ENCODE results near the gene ARSI.

The ARSI gene

GRCh38 chr5:150309101-150309885 is 6.6 kb upstream of the ARSI start:
- TF ChIP-seq, protein P1, sequence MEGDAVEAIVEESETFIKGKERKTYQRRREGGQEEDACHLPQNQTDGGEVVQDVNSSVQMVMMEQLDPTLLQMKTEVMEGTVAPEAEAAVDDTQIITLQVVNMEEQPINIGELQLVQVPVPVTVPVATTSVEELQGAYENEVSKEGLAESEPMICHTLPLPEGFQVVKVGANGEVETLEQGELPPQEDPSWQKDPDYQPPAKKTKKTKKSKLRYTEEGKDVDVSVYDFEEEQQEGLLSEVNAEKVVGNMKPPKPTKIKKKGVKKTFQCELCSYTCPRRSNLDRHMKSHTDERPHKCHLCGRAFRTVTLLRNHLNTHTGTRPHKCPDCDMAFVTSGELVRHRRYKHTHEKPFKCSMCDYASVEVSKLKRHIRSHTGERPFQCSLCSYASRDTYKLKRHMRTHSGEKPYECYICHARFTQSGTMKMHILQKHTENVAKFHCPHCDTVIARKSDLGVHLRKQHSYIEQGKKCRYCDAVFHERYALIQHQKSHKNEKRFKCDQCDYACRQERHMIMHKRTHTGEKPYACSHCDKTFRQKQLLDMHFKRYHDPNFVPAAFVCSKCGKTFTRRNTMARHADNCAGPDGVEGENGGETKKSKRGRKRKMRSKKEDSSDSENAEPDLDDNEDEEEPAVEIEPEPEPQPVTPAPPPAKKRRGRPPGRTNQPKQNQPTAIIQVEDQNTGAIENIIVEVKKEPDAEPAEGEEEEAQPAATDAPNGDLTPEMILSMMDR (IDR thresholded peaks at IDR 0.05) = no peak
- TF ChIP-seq ZFX (IDR thresholded peaks at IDR 0.05; ENCODE audit: borderline replicate concordance) = no peak
- H3K27ac ChIP-seq = no peak overlapping the region

- no peak for TF ChIP-seq ZFX (IDR thresholded peaks at IDR 0.05; ENCODE audit: borderline replicate concordance)
- TF ChIP-seq, protein P1 (IDR thresholded peaks at IDR 0.05) = no peak
- no peak overlapping the region for H3K27ac ChIP-seq
Observed at GRCh38 chr5:150307617-150308426, 5.1 kb upstream of the ARSI start.

- no peak for TF ChIP-seq ZFX (IDR thresholded peaks at IDR 0.05; ENCODE audit: borderline replicate concordance)
- TF ChIP-seq, protein P1 (IDR thresholded peaks at IDR 0.05) = no peak
- H3K27ac ChIP-seq = no peak overlapping the region
Observed at GRCh38 chr5:150306775-150307174, 4.1 kb upstream of the ARSI start.

GRCh38 chr5:150305557-150305956 is 2.9 kb upstream of the ARSI start:
- TF ChIP-seq ZFX (IDR thresholded peaks at IDR 0.05; ENCODE audit: borderline replicate concordance) = no peak
- TF ChIP-seq, protein P1 (IDR thresholded peaks at IDR 0.05) = no peak
- no peak overlapping the region for H3K27ac ChIP-seq

GRCh38 chr5:150305095-150305494 is 2.4 kb upstream of the ARSI start:
- TF ChIP-seq, protein P1 (IDR thresholded peaks at IDR 0.05) = no peak
- no peak for TF ChIP-seq ZFX (IDR thresholded peaks at IDR 0.05; ENCODE audit: borderline replicate concordance)
- no peak overlapping the region for H3K27ac ChIP-seq

DNA sequence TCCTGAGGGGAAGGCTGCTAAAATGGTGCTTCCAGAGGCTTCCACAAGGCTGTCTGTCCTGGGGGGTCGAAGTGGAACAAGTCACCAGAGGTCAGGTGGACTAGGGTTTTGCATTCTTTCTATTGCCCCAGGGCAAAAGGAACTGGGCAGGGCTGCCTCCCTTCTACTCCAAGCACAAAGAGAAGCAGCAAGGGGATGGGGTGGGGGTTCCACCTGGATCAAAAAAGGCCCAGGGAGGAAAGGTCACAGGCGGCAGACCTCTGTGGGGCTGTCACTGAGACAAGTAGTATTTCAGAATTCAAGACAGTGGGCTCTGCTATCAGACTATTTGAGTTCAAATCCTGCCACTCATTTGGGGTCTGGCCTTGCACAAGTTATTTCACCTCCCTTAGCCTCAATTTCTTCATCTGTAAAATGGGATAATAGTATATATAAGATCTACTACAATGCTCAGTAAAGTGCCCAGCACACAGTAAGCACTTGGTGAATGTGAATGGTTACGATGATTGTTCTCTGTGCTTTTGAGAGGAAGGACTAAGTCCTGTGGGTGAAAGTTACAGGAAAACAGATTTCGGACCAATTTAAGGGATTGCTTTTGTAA is 1.9 kb upstream of the ARSI start:
- no peak for TF ChIP-seq ZFX (IDR thresholded peaks at IDR 0.05; ENCODE audit: borderline replicate concordance)
- TF ChIP-seq, protein P1 (IDR thresholded peaks at IDR 0.05) = no peak

More for the DNA sequence above, 1.9 kb upstream of the ARSI start:
- H3K27ac ChIP-seq = no peak overlapping the region
